GM21529 (cell line): ENCODE measurements around the gene MBP.

Source experiments
- ATAC-seq: cut with Tn5 transposase; IDR thresholded peaks from one replicate; pipeline ENCODE4 v1.9.1; 2021; ENCODE audit not compliant: unreplicated experiment

Gene MBP

GRCh38 chr18:77009675-77010074 lies 122.9 kb downstream of the MBP start:
- ATAC-seq: no peak

GRCh38 chr18:77008576-77009315 lies 123.8 kb downstream of the MBP start:
- ATAC-seq: no peak

- ATAC-seq: no peak
These were observed 124.6 kb downstream of the MBP start for GRCh38 chr18:77008006-77008405.

GRCh38 chr18:77007251-77007650 lies 125.3 kb downstream of the MBP start:
- no peak for ATAC-seq

- ATAC-seq: no peak
These were observed 126.0 kb downstream of the MBP start for GRCh38 chr18:77006305-77007175.

GRCh38 chr18:77005651-77006195 lies 126.9 kb downstream of the MBP start:
- ATAC-seq: no peak

GRCh38 chr18:77004555-77005380 lies 127.8 kb downstream of the MBP start:
- peak; percentile 36 for ATAC-seq

- no peak for ATAC-seq
These were observed 129.3 kb downstream of the MBP start for GRCh38 chr18:77003316-77003715.

GRCh38 chr18:77002496-77002895 lies 130.1 kb downstream of the MBP start:
- ATAC-seq: no peak

- no peak for ATAC-seq
These were observed 130.6 kb downstream of the MBP start for GRCh38 chr18:77001979-77002378.

GRCh38 chr18:77001041-77001440 lies 131.5 kb downstream of the MBP start:
- ATAC-seq: no peak

- ATAC-seq: peak; percentile 56
These were observed 132.1 kb downstream of the MBP start for GRCh38 chr18:77000527-77000926.

GRCh38 chr18:76999077-76999476 lies 133.5 kb downstream of the MBP start:
- no peak for ATAC-seq

- no peak for ATAC-seq
These were observed 134.4 kb downstream of the MBP start for GRCh38 chr18:76997951-76998808.

GRCh38 chr18:76996429-76996828 lies 136.2 kb downstream of the MBP start:
- ATAC-seq: no peak

GRCh38 chr18:76995896-76996295 lies 136.7 kb downstream of the MBP start:
- no peak for ATAC-seq

GRCh38 chr18:76994086-76994654 lies 138.4 kb downstream of the MBP start:
- no peak for ATAC-seq

GRCh38 chr18:76993573-76993972 lies 139.0 kb downstream of the MBP start:
- ATAC-seq: no peak

GRCh38 chr18:76993085-76993382 lies 139.5 kb downstream of the MBP start:
- no peak for ATAC-seq
